ENCODE measurements around the gene PDSS2. TPM values are rescaled to one million over a fixed set of nuclear protein-coding genes. Genes with fewer than 3 reads are reported as not detected.

PDSS2 gene
- total RNA-seq, 1 donor from 2014 or later: 12.4 TPM

DNA sequence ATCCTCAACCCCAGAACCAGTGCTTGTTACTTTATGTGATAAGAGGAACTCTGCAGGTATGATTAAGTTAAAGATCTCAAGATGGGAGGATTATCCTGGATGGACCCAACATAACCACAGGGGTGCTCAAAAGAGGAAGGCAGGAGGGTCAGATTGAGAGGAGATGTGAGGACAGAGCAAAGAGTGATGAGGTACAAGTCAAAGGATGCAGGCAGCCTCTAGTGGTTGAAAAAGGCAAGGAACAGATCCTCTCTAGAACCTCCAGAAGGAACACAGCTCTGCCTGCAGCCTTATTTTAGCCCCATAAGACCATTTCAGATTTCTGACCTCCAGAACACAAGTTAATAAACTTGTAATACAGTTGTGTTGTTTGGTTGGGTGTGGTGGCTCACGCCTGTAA lies 41.2 kb downstream of the PDSS2 start:
- Mint-ChIP-seq H3K27ac (ENCODE audit: unreplicated experiment) (no peak overlapping the region), H3K36me3 (ENCODE audit: unreplicated experiment) (no peaks in the 10 kb centered on the region), H3K4me1 (ENCODE audit: unreplicated experiment) (no peaks in the 10 kb centered on the region), H3K4me3 (ENCODE audit: unreplicated experiment) (no peak overlapping the region), H3K9me3 (ENCODE audit: unreplicated experiment) (no peaks in the 10 kb centered on the region), H3K27me3 (ENCODE audit: unreplicated experiment) (no peaks in the 10 kb centered on the region)
- no peak for DNase-seq (ENCODE audit: extremely low spot score, unreplicated experiment)
- TF ChIP-seq, protein P1, sequence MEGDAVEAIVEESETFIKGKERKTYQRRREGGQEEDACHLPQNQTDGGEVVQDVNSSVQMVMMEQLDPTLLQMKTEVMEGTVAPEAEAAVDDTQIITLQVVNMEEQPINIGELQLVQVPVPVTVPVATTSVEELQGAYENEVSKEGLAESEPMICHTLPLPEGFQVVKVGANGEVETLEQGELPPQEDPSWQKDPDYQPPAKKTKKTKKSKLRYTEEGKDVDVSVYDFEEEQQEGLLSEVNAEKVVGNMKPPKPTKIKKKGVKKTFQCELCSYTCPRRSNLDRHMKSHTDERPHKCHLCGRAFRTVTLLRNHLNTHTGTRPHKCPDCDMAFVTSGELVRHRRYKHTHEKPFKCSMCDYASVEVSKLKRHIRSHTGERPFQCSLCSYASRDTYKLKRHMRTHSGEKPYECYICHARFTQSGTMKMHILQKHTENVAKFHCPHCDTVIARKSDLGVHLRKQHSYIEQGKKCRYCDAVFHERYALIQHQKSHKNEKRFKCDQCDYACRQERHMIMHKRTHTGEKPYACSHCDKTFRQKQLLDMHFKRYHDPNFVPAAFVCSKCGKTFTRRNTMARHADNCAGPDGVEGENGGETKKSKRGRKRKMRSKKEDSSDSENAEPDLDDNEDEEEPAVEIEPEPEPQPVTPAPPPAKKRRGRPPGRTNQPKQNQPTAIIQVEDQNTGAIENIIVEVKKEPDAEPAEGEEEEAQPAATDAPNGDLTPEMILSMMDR (IDR thresholded peaks at IDR 0.05): peak; percentile 30

DNA sequence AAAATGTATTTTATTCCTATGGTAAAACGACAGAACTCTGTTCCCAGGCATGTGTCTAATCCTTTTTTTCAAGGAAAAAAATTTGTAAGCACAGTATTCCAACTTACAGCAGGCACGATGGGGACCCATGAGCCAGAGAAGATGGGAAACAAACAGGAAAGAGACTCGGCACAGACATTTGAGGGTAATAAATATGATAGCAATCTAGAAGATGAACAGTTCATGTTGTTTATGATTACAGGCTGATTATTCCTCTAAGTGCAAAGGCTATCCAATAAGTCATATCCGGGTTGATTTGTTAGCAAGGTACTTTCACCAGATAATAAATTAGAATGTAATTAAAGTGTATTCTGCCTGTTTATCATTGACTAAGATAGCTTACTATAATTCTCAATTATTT lies 43.2 kb downstream of the PDSS2 start:
- Mint-ChIP-seq H3K27me3 (ENCODE audit: unreplicated experiment) (no peaks in the 10 kb centered on the region), H3K36me3 (ENCODE audit: unreplicated experiment) (no peaks in the 10 kb centered on the region), H3K9me3 (ENCODE audit: unreplicated experiment) (no peaks in the 10 kb centered on the region), H3K4me1 (ENCODE audit: unreplicated experiment) (no peaks in the 10 kb centered on the region), H3K4me3 (ENCODE audit: unreplicated experiment) (no peak overlapping the region), H3K27ac (ENCODE audit: unreplicated experiment) (no peak overlapping the region)
- DNase-seq (ENCODE audit: extremely low spot score, unreplicated experiment): no peak
- TF ChIP-seq, protein P1 (IDR thresholded peaks at IDR 0.05): no peak

DNA sequence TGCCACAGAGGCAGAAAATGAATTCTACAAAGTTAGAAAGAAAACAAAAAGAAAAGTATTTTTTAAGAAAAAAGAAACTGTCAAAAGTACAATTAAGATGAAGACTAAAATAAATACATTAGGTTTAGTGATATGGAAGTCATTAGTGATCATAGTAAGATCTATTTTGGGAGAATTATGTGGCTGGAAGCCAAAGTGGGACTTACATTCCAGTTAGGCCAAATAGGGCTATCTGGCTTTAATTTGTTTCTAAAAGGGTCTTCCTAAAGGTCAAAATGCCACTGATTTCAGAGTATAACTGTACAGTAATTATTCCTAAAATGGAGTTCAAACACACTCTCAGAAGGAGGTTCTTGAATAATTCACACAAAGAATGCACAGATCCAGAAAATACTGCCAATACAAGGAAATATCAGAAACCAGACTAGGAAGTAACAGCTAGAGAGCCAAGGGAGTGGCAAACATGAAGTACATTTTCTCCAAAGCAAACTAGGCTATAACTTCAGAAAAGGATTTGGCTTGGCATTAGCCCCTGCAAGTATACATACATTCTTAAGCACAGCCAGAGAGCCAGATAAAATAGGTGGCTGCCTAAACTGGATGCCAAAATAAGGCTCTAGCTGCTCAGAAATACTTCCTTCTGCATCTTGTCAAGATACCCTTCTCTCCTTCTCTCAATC lies 45.3 kb downstream of the PDSS2 start:
- H3K4me3 Mint-ChIP-seq (ENCODE audit: unreplicated experiment): no peak overlapping the region
- TF ChIP-seq, protein P1 (IDR thresholded peaks at IDR 0.05): no peak
- no peaks in the 10 kb centered on the region for H3K4me1 Mint-ChIP-seq (ENCODE audit: unreplicated experiment)
- H3K9me3 Mint-ChIP-seq (ENCODE audit: unreplicated experiment): no peaks in the 10 kb centered on the region
- no peak overlapping the region for H3K27ac Mint-ChIP-seq (ENCODE audit: unreplicated experiment)
- no peaks in the 10 kb centered on the region for H3K27me3 Mint-ChIP-seq (ENCODE audit: unreplicated experiment)
- no peak for DNase-seq (ENCODE audit: extremely low spot score, unreplicated experiment)
- H3K36me3 Mint-ChIP-seq (ENCODE audit: unreplicated experiment): no peaks in the 10 kb centered on the region

DNA sequence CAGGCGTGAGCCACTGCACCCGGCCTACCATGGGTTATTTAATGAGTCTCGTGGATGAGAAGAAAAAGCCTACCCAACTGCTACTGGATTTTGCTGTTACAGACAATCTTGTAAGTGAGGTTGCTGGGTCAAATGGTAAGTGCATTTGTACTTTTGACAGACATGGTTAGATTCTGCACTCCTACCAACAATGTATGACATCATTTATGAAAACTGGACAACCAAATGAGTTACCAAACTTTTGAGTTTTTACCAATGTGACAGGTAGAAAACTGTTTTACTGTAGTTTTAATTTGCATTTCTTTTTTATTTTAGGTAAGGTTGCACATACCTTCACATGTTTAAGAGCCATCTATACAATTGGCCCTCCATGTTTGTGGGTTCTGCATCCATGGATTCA lies 48.2 kb downstream of the PDSS2 start:
- TF ChIP-seq, protein P1 (IDR thresholded peaks at IDR 0.05): no peak
- no peaks in the 10 kb centered on the region for H3K36me3 Mint-ChIP-seq (ENCODE audit: unreplicated experiment)
- no peak for DNase-seq (ENCODE audit: extremely low spot score, unreplicated experiment)
- H3K27ac Mint-ChIP-seq (ENCODE audit: unreplicated experiment): no peak overlapping the region
- no peaks in the 10 kb centered on the region for H3K9me3 Mint-ChIP-seq (ENCODE audit: unreplicated experiment)
- H3K4me1 Mint-ChIP-seq (ENCODE audit: unreplicated experiment): no peaks in the 10 kb centered on the region
- H3K27me3 Mint-ChIP-seq (ENCODE audit: unreplicated experiment): no peaks in the 10 kb centered on the region
- H3K4me3 Mint-ChIP-seq (ENCODE audit: unreplicated experiment): no peak overlapping the region

DNA sequence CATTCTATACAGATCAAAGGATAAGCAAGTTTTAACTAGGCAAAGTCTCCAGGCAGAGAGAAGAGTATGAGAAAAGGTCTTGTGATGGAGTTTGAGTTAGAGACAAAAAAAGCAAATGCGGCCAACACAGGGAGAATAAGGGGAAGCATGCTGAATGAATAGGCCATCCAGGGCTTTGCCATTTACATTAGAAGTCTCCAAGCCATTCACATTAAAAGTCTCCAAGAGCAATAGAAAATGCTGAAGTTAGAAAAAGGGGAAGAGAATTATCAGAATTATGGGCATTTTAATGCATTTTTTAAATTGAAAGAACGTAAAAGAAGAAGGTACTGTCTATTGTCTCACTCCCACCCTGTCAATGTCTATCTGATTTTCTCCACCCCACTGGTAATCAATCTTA lies 49.4 kb downstream of the PDSS2 start:
- Mint-ChIP-seq H3K4me3 (ENCODE audit: unreplicated experiment) (no peak overlapping the region), H3K27me3 (ENCODE audit: unreplicated experiment) (no peaks in the 10 kb centered on the region), H3K4me1 (ENCODE audit: unreplicated experiment) (no peaks in the 10 kb centered on the region), H3K9me3 (ENCODE audit: unreplicated experiment) (peaks cover 4% of the 10 kb centered on the region), H3K27ac (ENCODE audit: unreplicated experiment) (no peak overlapping the region), H3K36me3 (ENCODE audit: unreplicated experiment) (peaks cover 3% of the 10 kb centered on the region)
- TF ChIP-seq, protein P1 (IDR thresholded peaks at IDR 0.05): no peak
- DNase-seq (ENCODE audit: extremely low spot score, unreplicated experiment): no peak

All from osteocyte (in vitro differentiated cells).